ENCODE data around the gene UBTD2.

Gene UBTD2

DNA sequence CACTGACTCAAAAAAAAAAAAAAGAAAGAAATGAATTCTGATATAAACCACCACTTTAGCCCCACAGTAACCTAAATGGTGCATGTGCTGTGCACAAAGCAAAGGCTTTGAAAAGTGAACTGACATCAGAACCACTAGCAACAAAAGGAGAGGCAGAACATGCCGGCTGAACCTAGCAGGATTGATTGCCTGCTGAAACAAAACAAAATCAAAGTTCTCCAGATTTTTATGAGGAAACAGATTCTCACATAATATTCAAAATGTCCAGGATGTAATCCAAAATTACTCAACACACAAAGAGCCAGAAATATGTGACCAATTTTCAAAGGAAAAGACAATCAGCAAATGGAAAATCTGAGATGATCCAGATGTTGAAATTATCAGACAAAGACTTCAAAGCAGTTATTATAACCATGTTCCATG is 37.9 kb downstream of the UBTD2 start:
- ChIA-PET CTCF (no interaction called here), POLR2A (no interaction called here)
- TF ChIP-seq FOXA1 (IDR thresholded peaks at IDR 0.05) (no peak), ZNF384 (IDR thresholded peaks at IDR 0.05) (no peak), FOXM1 (IDR thresholded peaks at IDR 0.05; ENCODE audit: borderline replicate concordance) (no peak), SP1 (IDR thresholded peaks at IDR 0.05) (no peak)
- DNase-seq (ENCODE audit: extremely low spot score): no peak

DNA sequence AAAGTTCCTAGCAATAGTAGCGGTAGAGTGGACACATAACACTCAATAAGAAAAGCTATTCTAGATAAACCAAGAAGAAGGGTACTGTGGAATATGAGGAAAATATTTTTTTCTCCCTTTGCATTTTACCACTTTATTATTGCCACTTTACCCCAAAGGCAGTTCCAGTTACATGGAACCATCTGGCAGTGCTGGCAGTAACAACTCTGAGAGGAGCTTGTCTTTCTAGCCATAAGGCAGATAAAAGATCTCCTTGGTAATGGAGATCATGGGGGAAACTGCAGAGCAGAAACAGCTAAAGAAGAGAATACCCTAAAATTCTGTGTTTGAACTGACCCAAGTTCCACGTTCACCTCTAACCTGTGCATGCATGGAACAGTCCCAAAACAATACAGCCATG is 38.5 kb downstream of the UBTD2 start:
- no peak for DNase-seq (ENCODE audit: extremely low spot score)
- TF ChIP-seq FOXM1 (IDR thresholded peaks at IDR 0.05; ENCODE audit: borderline replicate concordance): no peak
- no peak for TF ChIP-seq SUZ12 (IDR thresholded peaks at IDR 0.05)
- no peak for TF ChIP-seq NFRKB (IDR thresholded peaks at IDR 0.05)
- TF ChIP-seq ZNF384 (IDR thresholded peaks at IDR 0.05): no peak
- TF ChIP-seq FOXA1 (IDR thresholded peaks at IDR 0.05): no peak
- ChIA-PET POLR2A (no interaction called here), CTCF (no interaction called here)

GRCh38 chr5:172243302-172243701 is 40.3 kb downstream of the UBTD2 start:
- POLR2A ChIA-PET: no interaction called here

DNA sequence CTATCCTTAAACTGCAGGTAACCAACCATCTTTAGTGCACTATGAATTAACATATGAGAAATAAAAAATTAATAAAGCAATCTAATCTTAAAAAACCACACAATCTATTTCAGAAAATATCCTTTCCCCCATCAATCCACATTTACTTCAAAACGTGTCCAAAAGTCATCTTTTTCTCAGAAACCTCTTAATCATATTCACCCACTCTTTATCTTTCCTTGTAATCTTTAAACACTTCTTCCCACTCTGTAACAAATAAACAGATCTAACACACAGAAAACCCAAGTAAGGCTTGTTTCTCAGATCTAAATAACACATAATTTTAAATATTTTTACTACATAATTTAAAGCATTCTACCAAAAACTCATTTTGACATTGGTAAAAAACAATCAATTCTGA is 45.2 kb downstream of the UBTD2 start:
- ChIA-PET POLR2A (no interaction called here), CTCF (no interaction called here)
- TF ChIP-seq CTBP1 (IDR thresholded peaks at IDR 0.05; ENCODE audit: borderline replicate concordance) (no peak), SP1 (IDR thresholded peaks at IDR 0.05) (no peak), ELF4 (IDR thresholded peaks at IDR 0.05) (no peak), BHLHE40 (IDR thresholded peaks at IDR 0.05; ENCODE audit: borderline replicate concordance) (no peak), ARNT (IDR thresholded peaks at IDR 0.05) (no peak), TARDBP (IDR thresholded peaks at IDR 0.05) (no peak), FOXM1 (IDR thresholded peaks at IDR 0.05; ENCODE audit: borderline replicate concordance) (no peak), HDGF (IDR thresholded peaks at IDR 0.05; ENCODE audit: borderline replicate concordance) (no peak)
- DNase-seq (ENCODE audit: extremely low spot score): no peak

More at GRCh38 chr5:172243302-172243701, 40.3 kb downstream of the UBTD2 start:
- DNase-seq (ENCODE audit: extremely low spot score): no peak
- CTCF ChIA-PET: interaction anchor here (0.7 kb wide), 1 partner anchor 11 kb away, joined by 4 read pairs; no protein-coding TSS in a partner anchor
- no peak for TF ChIP-seq FOXM1 (IDR thresholded peaks at IDR 0.05; ENCODE audit: borderline replicate concordance)
- TF ChIP-seq HDGF (IDR thresholded peaks at IDR 0.05; ENCODE audit: borderline replicate concordance): no peak
- TF ChIP-seq LEF1 (IDR thresholded peaks at IDR 0.05; ENCODE audit: borderline replicate concordance): no peak
- TF ChIP-seq TARDBP (IDR thresholded peaks at IDR 0.05): no peak
- no peak for TF ChIP-seq CTBP1 (IDR thresholded peaks at IDR 0.05; ENCODE audit: borderline replicate concordance)
- no peak for TF ChIP-seq SUZ12 (IDR thresholded peaks at IDR 0.05)
- no peak for TF ChIP-seq PKNOX1 (IDR thresholded peaks at IDR 0.05)
- no peak for TF ChIP-seq ZNF384 (IDR thresholded peaks at IDR 0.05)
- TF ChIP-seq FOXK2 (IDR thresholded peaks at IDR 0.05): no peak
- no peak for TF ChIP-seq SP1 (IDR thresholded peaks at IDR 0.05)
- TF ChIP-seq BHLHE40 (IDR thresholded peaks at IDR 0.05; ENCODE audit: borderline replicate concordance): no peak

DNA sequence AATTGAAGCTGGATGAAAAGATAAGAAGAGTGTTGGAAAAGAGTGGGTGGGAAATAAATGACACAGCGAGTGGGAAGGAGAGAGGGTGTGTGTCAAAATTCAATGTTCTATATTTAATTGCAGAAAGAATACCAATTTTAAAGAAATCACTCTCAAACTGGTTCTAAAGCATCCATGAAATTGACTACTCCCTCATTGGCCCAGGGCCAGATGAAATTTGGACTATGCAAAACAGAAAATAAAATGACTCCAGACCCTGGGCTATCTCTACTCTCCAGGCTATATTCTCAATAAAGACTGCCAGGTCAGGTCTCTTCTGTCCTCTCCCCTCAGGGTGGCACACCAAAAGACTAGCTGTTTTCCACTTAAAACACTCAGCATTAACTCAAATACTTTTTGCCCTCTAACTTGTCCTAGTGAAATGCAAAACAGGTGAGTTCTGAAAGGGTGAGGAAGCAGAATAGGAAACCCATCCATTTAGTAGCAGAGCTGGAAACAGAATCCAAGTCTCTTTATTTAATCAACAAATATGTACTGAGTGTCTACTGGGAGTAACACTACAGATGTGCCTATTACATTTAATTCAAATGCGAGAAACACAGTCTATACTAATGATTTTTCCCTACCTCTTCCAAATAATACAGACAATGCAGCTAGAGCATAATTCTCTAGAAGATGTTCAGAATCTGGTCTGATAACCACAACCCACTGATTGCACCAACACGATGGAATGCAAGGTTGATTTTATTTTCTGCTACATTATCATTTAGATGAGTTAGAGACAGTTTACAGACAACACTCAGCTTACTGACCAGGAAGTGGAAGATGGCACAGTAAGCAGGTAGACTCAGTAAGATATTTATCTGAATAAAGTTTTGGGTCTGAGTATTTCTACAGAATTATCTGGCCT is 47.5 kb downstream of the UBTD2 start:
- ChIA-PET POLR2A (no interaction called here), CTCF (interaction anchor here (0.6 kb wide), 1 partner anchor 1345 kb away, joined by 3 read pairs; no protein-coding TSS in a partner anchor)
- no peak for DNase-seq (ENCODE audit: extremely low spot score)

DNA sequence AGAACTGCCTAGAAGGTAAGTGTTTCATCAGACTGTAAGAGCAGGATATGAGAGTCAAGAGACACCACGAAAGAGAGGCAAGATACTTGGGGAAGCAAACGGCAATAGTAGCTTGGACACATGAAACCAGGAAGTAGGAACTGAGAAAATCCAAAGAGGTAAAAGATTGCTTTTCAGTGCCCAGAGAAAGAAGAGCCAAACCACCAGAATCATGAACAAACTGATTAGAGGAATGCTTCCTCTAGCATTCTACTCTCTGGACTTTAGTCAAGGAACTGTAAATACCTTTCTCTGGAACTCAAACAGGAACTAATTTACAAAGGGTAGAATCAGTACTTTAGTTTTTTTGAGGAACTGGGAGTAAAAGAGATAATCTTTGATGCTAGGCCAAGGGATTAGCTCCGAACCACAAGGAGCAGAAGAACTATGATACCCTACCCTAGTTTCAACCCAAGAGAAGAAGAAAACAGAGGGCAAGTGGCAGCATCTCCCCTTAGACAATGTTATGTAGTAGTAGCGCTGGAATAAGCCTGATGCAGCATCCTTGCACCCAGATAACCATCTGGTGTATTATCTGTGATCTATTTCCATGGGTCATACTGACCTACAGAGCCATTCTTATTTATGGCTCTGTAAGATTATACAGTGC is 48.3 kb downstream of the UBTD2 start:
- POLR2A ChIA-PET: no interaction called here
- CTCF ChIA-PET: no interaction called here
- no peak for TF ChIP-seq FOXK2 (IDR thresholded peaks at IDR 0.05)
- TF ChIP-seq HDGF (IDR thresholded peaks at IDR 0.05; ENCODE audit: borderline replicate concordance): no peak
- no peak for TF ChIP-seq LEF1 (IDR thresholded peaks at IDR 0.05; ENCODE audit: borderline replicate concordance)
- no peak for TF ChIP-seq FOXM1 (IDR thresholded peaks at IDR 0.05; ENCODE audit: borderline replicate concordance)
- TF ChIP-seq ZNF384 (IDR thresholded peaks at IDR 0.05): no peak
- no peak for TF ChIP-seq NFRKB (IDR thresholded peaks at IDR 0.05)
- no peak for TF ChIP-seq FOXA1 (IDR thresholded peaks at IDR 0.05)
- no peak for DNase-seq (ENCODE audit: extremely low spot score)

More for the DNA sequence above, 47.5 kb downstream of the UBTD2 start:
- no peak for TF ChIP-seq ZNF384 (IDR thresholded peaks at IDR 0.05)
- TF ChIP-seq CTBP1 (IDR thresholded peaks at IDR 0.05; ENCODE audit: borderline replicate concordance): no peak
- TF ChIP-seq LEF1 (IDR thresholded peaks at IDR 0.05; ENCODE audit: borderline replicate concordance): no peak
- TF ChIP-seq L3MBTL2 (conservative IDR thresholded peaks at IDR 0.05): no peak
- TF ChIP-seq ELF4 (IDR thresholded peaks at IDR 0.05): no peak
- no peak for TF ChIP-seq FOXK2 (IDR thresholded peaks at IDR 0.05)
- no peak for TF ChIP-seq NFRKB (IDR thresholded peaks at IDR 0.05)
- no peak for TF ChIP-seq FOXM1 (IDR thresholded peaks at IDR 0.05; ENCODE audit: borderline replicate concordance)
- no peak for TF ChIP-seq FOXA1 (IDR thresholded peaks at IDR 0.05)
- no peak for TF ChIP-seq ARNT (IDR thresholded peaks at IDR 0.05)
- TF ChIP-seq HDGF (IDR thresholded peaks at IDR 0.05; ENCODE audit: borderline replicate concordance): no peak
- TF ChIP-seq SP1 (IDR thresholded peaks at IDR 0.05): no peak

DNA sequence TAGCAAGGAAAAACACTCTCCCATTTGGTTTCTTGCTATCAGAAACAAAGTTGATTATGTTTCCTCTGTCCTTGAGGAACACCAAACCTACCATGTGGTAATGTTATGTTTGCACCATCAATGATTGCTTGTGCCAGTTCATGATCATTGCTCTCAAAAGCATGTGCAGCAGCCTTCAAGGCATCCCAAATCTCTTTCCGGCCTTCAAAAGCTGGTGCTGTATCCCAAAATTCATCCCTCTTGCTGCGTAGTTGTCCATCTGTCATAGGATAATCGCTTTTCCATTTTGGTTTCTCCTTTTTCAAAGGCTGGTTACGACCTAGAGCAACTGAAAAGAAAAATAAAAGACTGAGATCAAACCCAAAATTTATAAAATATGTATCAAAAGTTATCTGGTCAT is 49.5 kb downstream of the UBTD2 start:
- TF ChIP-seq ZNF384 (IDR thresholded peaks at IDR 0.05) (no peak), PKNOX1 (IDR thresholded peaks at IDR 0.05) (no peak), NFRKB (IDR thresholded peaks at IDR 0.05) (no peak), FOXM1 (IDR thresholded peaks at IDR 0.05; ENCODE audit: borderline replicate concordance) (no peak), L3MBTL2 (conservative IDR thresholded peaks at IDR 0.05) (no peak), FOXA1 (IDR thresholded peaks at IDR 0.05) (no peak), HDGF (IDR thresholded peaks at IDR 0.05; ENCODE audit: borderline replicate concordance) (no peak), BHLHE40 (IDR thresholded peaks at IDR 0.05; ENCODE audit: borderline replicate concordance) (no peak), FOXK2 (IDR thresholded peaks at IDR 0.05) (no peak), SUZ12 (IDR thresholded peaks at IDR 0.05) (no peak), ELF4 (IDR thresholded peaks at IDR 0.05) (no peak), CTBP1 (IDR thresholded peaks at IDR 0.05; ENCODE audit: borderline replicate concordance) (no peak), SP1 (IDR thresholded peaks at IDR 0.05) (no peak), TARDBP (IDR thresholded peaks at IDR 0.05) (no peak), ARNT (IDR thresholded peaks at IDR 0.05) (no peak), LEF1 (IDR thresholded peaks at IDR 0.05; ENCODE audit: borderline replicate concordance) (no peak)
- DNase-seq (ENCODE audit: extremely low spot score): no peak
- CTCF ChIA-PET: no interaction called here
- POLR2A ChIA-PET: no interaction called here

Data from HEK293T (cell line).